ENCODE measurements around the gene RNGTT.

RNGTT gene

DNA sequence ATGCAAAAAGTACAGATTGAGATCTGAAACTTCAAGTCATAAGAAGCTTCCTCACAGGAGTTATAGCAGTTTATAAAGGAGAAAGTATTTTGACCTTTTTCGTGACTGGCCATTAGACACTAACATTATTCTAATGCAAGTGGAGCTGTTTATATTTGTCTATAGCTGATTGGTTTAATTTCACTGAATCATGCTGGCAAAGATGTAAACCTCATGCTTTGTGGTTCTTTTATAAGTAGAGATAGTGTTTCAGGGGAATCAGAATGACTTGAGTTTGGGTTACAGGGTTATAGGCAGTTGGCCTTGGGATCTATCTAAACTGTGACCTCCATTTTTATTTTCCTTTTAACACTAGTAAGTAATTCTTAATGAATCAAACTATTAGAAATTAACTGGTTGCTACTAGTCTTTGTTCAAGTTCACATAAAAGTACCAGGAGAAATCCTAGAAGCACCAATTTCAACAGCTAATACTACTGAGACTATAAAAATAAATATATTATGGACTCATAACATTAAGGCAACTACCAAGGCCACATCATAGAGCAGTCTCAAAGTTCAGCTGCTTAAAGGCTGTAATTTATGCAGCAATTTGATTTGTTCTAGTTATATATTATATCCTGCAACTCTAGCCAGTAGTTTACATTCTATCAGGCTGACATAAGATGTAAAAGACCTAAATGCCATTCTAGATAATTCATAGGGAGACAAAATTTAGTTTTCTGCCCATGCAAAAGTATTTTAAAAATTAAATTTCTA is 94.0 kb downstream of the RNGTT start:
- no peaks in the 10 kb centered on the region for H3K9me3 ChIP-seq (ENCODE audit: control insufficient read depth in 1 of 2, low read length in 2 of 2)
- no peaks in the 10 kb centered on the region for H3K27me3 ChIP-seq (ENCODE audit: control insufficient read depth in 1 of 2, insufficient read depth in 2 of 2, low read length in 2 of 2)
- H3K27ac ChIP-seq (ENCODE audit: low read depth, low read length), result no peak overlapping the region

DNA sequence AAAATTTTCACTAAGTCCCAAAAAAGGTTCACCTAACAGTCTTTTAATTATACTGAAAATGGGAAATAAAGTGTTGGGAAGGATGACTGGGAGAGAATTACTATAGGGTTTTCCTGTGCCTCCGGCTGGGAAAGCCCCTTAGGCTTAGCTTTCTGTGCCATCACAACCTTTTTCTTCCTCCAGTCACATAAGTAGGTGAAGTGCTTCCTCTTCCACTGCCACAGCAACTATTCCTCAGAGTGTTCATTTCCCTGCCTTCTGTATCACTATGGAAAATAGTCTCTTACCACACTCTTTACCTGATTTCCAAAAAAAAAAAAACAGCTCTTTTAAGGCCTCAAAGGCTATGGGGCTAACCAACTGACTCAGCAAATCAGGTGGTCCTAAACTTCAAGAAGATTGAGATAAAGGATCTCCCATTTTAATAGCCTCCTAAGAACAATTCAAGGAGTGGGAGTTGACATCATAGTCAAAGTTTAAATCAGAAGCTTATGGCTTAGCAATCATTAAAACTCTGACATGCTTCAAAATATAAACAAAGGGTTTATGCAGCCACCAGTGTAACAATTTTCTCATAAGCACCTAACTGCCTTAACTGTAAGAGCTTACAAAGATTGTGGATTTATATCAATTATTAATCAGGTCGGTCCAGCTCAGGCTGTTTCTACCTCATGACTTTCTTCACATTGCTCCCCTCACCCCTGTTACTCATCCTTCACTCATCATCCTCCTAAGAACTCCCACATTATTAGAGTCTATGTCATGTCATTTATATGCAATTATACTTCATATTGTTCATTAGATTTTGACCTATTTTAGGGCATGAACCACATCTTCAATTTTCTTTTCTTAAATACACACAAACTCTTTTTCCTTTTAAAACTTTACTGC is 95.3 kb downstream of the RNGTT start:
- Histone ChIP-seq H3K36me3 (ENCODE audit: control insufficient read depth in 1 of 2, insufficient read depth in 2 of 2, low read length in 2 of 2) (no peaks in the 10 kb centered on the region), H3K4me3 (ENCODE audit: low read depth in 1 of 2, low read length in 2 of 2) (no peak overlapping the region), H3K27ac (ENCODE audit: low read depth, low read length) (no peak overlapping the region)

More for the DNA sequence above, 94.0 kb downstream of the RNGTT start:
- H3K4me3 ChIP-seq (ENCODE audit: low read depth in 1 of 2, low read length in 2 of 2), result no peak overlapping the region
- peaks cover 8 to 41% of the 10 kb centered on the region in 2 donors for H3K4me1 ChIP-seq (ENCODE audit: control insufficient read depth in 1 of 2, insufficient read depth in 2 of 2, low read length in 2 of 2)
- H3K36me3 ChIP-seq (ENCODE audit: control insufficient read depth in 1 of 2, insufficient read depth in 2 of 2, low read length in 2 of 2), result no peaks in the 10 kb centered on the region
- no peak overlapping the region for H3K9ac ChIP-seq (ENCODE audit: low read depth in 1 of 2, low read length in 2 of 2)

DNA sequence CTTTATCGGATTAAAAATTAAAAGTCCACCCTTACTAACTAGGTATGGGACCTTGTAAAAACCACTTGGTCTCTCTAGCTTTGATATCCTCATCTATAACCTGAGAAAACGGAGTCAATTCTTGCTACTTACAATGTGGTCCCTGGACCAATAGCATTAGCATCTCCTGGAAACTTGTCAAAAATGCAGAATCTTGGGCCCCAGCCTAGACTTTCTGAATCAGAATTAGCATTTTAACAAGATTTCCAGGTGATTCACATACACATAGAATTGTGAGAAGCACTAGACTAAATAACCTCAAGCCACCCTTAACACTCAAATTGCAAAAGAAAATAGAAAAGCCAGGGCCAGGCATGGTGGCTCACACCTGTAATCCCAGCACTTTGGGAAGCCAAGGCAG is 96.6 kb downstream of the RNGTT start:
- H3K4me1 ChIP-seq (ENCODE audit: control insufficient read depth in 1 of 2, insufficient read depth in 2 of 2, low read length in 2 of 2), result peaks cover 8 to 29% of the 10 kb centered on the region in 2 donors
- H3K4me3 ChIP-seq (ENCODE audit: low read depth in 1 of 2, low read length in 2 of 2), result no peak overlapping the region
- peaks cover 0 to 4% of the 10 kb centered on the region in 2 donors for H3K36me3 ChIP-seq (ENCODE audit: control insufficient read depth in 1 of 2, insufficient read depth in 2 of 2, low read length in 2 of 2)
- no peaks in the 10 kb centered on the region for H3K27me3 ChIP-seq (ENCODE audit: control insufficient read depth in 1 of 2, insufficient read depth in 2 of 2, low read length in 2 of 2)
- no peak overlapping the region for H3K9ac ChIP-seq (ENCODE audit: low read depth in 1 of 2, low read length in 2 of 2)
- H3K27ac ChIP-seq (ENCODE audit: low read depth, low read length), result no peak overlapping the region
- H3K9me3 ChIP-seq (ENCODE audit: control insufficient read depth in 1 of 2, low read length in 2 of 2), result no peaks in the 10 kb centered on the region

More for the DNA sequence above, 95.3 kb downstream of the RNGTT start:
- H3K9me3 ChIP-seq (ENCODE audit: control insufficient read depth in 1 of 2, low read length in 2 of 2), result no peaks in the 10 kb centered on the region
- H3K27me3 ChIP-seq (ENCODE audit: control insufficient read depth in 1 of 2, insufficient read depth in 2 of 2, low read length in 2 of 2), result no peaks in the 10 kb centered on the region
- H3K4me1 ChIP-seq (ENCODE audit: control insufficient read depth in 1 of 2, insufficient read depth in 2 of 2, low read length in 2 of 2), result peaks cover 8 to 36% of the 10 kb centered on the region in 2 donors
- H3K9ac ChIP-seq (ENCODE audit: low read depth in 1 of 2, low read length in 2 of 2), result no peak overlapping the region

DNA sequence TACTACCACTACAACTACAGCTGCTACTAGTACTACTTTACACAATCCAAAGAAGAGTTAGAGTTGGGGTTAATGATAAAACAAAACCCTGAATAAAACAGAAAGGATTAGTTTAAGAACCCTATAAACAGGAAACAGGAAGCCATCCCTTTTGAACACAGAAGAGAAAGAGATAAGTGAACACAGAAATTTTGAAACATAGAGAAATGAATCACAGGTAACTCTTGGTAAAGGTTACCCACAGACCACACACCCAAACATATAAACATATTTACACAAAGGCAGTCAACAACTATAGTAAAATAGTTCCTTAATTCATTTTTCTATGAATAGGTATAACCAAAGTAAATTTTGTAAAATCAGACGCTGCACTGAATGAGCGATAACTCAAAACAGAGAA is 98.1 kb downstream of the RNGTT start:
- no peak overlapping the region for H3K4me3 ChIP-seq (ENCODE audit: low read depth in 1 of 2, low read length in 2 of 2)
- peaks cover 7 to 18% of the 10 kb centered on the region in 2 donors for H3K4me1 ChIP-seq (ENCODE audit: control insufficient read depth in 1 of 2, insufficient read depth in 2 of 2, low read length in 2 of 2)
- H3K36me3 ChIP-seq (ENCODE audit: control insufficient read depth in 1 of 2, insufficient read depth in 2 of 2, low read length in 2 of 2), result peaks cover 0 to 4% of the 10 kb centered on the region in 2 donors
- no peak overlapping the region for H3K27ac ChIP-seq (ENCODE audit: low read depth, low read length)
- no peaks in the 10 kb centered on the region for H3K9me3 ChIP-seq (ENCODE audit: control insufficient read depth in 1 of 2, low read length in 2 of 2)
- no peak overlapping the region for H3K9ac ChIP-seq (ENCODE audit: low read depth in 1 of 2, low read length in 2 of 2)
- no peaks in the 10 kb centered on the region for H3K27me3 ChIP-seq (ENCODE audit: control insufficient read depth in 1 of 2, insufficient read depth in 2 of 2, low read length in 2 of 2)

DNA sequence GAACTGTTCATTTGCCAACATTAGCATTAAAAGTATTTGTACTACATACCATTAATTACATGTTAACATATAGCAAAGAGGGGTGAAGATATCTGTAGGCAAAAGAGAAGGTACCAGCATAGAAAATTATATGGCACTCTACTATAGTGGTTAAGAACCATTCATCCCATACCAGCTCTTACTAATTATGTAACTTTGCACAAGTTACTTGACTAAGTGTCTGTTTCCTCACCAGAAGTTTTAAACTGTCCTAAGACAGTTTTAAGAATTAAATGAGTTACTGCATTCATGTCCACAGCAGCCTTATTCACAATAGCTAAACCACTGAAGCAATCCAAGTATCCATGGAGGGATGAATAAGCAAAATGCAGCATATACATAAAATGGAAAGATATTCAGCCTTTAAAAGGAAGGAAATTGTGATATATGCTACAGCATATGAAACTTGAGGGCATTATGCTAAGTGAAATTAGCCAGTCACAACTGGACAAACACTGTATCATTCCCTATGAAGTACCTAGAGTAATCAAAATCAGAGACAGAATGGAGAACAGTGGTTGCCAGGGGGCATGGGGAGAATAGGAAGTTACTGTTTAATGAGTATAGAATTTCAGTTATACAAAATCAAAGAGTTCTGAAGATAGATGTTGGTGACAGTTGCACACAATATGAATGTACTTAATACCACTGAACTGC is 98.9 kb downstream of the RNGTT start:
- no peak overlapping the region for H3K9ac ChIP-seq (ENCODE audit: low read depth in 1 of 2, low read length in 2 of 2)
- no peaks in the 10 kb centered on the region for H3K27me3 ChIP-seq (ENCODE audit: control insufficient read depth in 1 of 2, insufficient read depth in 2 of 2, low read length in 2 of 2)

DNA sequence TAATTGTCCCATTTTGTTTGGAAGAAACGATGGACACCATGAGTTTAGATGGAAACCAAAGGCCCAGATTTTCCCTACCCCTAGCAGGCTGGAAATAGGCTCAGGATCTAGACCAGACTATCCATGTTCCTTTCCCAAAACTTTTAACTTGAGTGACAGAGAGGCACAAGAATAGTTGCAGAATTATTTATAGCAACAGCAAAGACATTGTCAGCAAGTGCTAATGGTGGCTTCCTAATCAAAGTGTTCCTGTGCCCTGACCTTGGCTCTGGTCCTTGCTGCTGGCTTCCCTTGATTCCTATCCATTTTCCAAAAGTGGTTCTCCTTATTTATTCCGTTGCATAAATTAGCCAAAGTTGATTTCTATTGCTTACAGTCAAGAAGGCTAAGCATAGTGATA is 103.1 kb downstream of the RNGTT start:
- H3K36me3 ChIP-seq (ENCODE audit: control insufficient read depth in 1 of 2, insufficient read depth in 2 of 2, low read length in 2 of 2), result peaks cover 0 to 4% of the 10 kb centered on the region in 2 donors
- H3K4me3 ChIP-seq (ENCODE audit: low read depth in 1 of 2, low read length in 2 of 2), result no peak overlapping the region
- no peak overlapping the region for H3K9ac ChIP-seq (ENCODE audit: low read depth in 1 of 2, low read length in 2 of 2)
- no peak overlapping the region for H3K27ac ChIP-seq (ENCODE audit: low read depth, low read length)
- H3K4me1 ChIP-seq (ENCODE audit: control insufficient read depth in 1 of 2, insufficient read depth in 2 of 2, low read length in 2 of 2), result no peaks in the 10 kb centered on the region
- no peaks in the 10 kb centered on the region for H3K27me3 ChIP-seq (ENCODE audit: control insufficient read depth in 1 of 2, insufficient read depth in 2 of 2, low read length in 2 of 2)
- no peaks in the 10 kb centered on the region for H3K9me3 ChIP-seq (ENCODE audit: control insufficient read depth in 1 of 2, low read length in 2 of 2)

More for the DNA sequence above, 98.9 kb downstream of the RNGTT start:
- Histone ChIP-seq H3K4me1 (ENCODE audit: control insufficient read depth in 1 of 2, insufficient read depth in 2 of 2, low read length in 2 of 2) (peaks cover 3 to 16% of the 10 kb centered on the region in 2 donors), H3K9me3 (ENCODE audit: control insufficient read depth in 1 of 2, low read length in 2 of 2) (no peaks in the 10 kb centered on the region), H3K27ac (ENCODE audit: low read depth, low read length) (no peak overlapping the region), H3K36me3 (ENCODE audit: control insufficient read depth in 1 of 2, insufficient read depth in 2 of 2, low read length in 2 of 2) (peaks cover 0 to 4% of the 10 kb centered on the region in 2 donors), H3K4me3 (ENCODE audit: low read depth in 1 of 2, low read length in 2 of 2) (no peak overlapping the region)

DNA sequence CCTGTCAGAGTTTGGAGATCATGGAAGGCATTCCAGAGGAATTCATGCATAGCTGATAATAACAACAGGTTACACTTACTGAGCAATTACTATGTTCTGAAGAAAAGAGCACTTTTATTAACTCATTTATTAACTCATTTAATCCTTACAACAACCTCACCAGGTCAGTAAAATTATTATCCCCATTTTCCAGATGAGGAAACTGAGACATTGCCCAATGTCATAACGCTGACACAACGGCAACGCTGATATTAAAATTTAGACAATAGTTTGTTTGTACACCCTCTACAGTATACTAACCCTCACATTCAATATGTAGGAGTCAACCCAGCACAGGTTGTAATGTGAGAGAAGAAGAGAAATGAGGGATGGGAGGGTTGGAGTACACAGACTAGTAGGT is 105.0 kb downstream of the RNGTT start:
- Histone ChIP-seq H3K27me3 (ENCODE audit: control insufficient read depth in 1 of 2, insufficient read depth in 2 of 2, low read length in 2 of 2) (no peaks in the 10 kb centered on the region), H3K4me3 (ENCODE audit: low read depth in 1 of 2, low read length in 2 of 2) (no peak overlapping the region), H3K9me3 (ENCODE audit: control insufficient read depth in 1 of 2, low read length in 2 of 2) (no peaks in the 10 kb centered on the region), H3K36me3 (ENCODE audit: control insufficient read depth in 1 of 2, insufficient read depth in 2 of 2, low read length in 2 of 2) (peaks cover 0 to 4% of the 10 kb centered on the region in 2 donors), H3K27ac (ENCODE audit: low read depth, low read length) (no peak overlapping the region), H3K9ac (ENCODE audit: low read depth in 1 of 2, low read length in 2 of 2) (no peak overlapping the region), H3K4me1 (ENCODE audit: control insufficient read depth in 1 of 2, insufficient read depth in 2 of 2, low read length in 2 of 2) (no peaks in the 10 kb centered on the region)

DNA sequence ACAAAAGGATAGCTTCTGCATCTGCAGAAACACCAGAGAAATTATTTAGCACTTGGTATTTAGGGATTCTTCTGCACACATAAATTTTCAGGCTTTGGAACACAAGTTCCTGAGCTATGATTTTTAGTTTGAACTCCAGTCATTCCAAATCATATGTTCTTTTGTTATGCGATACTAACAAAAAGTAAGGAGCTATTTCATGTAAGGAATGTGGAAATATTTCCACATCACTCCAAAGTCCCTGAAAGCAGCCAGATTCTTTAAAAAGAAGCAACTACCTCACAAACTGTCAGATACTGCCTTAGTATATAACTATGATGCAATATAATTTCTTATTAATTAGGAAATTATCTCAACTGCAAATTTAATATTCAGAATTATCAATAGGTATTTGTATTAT is 106.9 kb downstream of the RNGTT start:
- no peaks in the 10 kb centered on the region for H3K27me3 ChIP-seq (ENCODE audit: control insufficient read depth in 1 of 2, insufficient read depth in 2 of 2, low read length in 2 of 2)
- H3K36me3 ChIP-seq (ENCODE audit: control insufficient read depth in 1 of 2, insufficient read depth in 2 of 2, low read length in 2 of 2), result no peaks in the 10 kb centered on the region
- H3K4me1 ChIP-seq (ENCODE audit: control insufficient read depth in 1 of 2, insufficient read depth in 2 of 2, low read length in 2 of 2), result no peaks in the 10 kb centered on the region
- no peaks in the 10 kb centered on the region for H3K9me3 ChIP-seq (ENCODE audit: control insufficient read depth in 1 of 2, low read length in 2 of 2)
- no peak overlapping the region for H3K9ac ChIP-seq (ENCODE audit: low read depth in 1 of 2, low read length in 2 of 2)
- H3K27ac ChIP-seq (ENCODE audit: low read depth, low read length), result no peak overlapping the region
- no peak overlapping the region for H3K4me3 ChIP-seq (ENCODE audit: low read depth in 1 of 2, low read length in 2 of 2)

DNA sequence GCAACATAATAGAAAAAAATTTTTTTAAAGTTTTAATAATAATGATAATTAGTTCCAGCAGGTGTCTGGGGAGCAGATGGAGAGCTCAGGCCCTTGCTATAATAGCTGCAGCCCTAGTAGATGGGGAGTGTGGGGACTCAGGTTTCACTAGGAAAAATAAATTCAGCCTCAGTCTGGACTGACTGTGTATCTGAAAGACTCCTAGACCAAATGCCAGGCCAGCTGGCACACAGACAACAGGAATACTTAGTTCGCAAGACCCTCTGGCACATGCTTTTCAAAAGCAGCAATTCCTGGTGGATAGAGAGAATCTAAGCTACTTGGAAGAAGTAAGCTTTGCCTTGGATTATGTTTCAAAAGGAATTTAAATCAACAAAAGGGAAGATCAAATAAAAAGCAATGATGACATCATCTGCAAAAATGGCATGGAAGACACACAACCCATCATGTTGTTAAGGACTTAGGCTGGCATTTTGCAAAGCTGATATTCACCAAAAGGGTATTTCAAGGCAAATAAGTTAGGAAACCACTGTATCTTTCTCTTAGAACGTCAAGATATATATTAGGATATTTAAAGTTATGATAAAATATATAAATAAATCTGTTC is 107.8 kb downstream of the RNGTT start:
- Histone ChIP-seq H3K36me3 (ENCODE audit: control insufficient read depth in 1 of 2, insufficient read depth in 2 of 2, low read length in 2 of 2) (no peaks in the 10 kb centered on the region), H3K27me3 (ENCODE audit: control insufficient read depth in 1 of 2, insufficient read depth in 2 of 2, low read length in 2 of 2) (no peaks in the 10 kb centered on the region), H3K9ac (ENCODE audit: low read depth in 1 of 2, low read length in 2 of 2) (no peak overlapping the region), H3K9me3 (ENCODE audit: control insufficient read depth in 1 of 2, low read length in 2 of 2) (no peaks in the 10 kb centered on the region), H3K27ac (ENCODE audit: low read depth, low read length) (no peak overlapping the region), H3K4me1 (ENCODE audit: control insufficient read depth in 1 of 2, insufficient read depth in 2 of 2, low read length in 2 of 2) (no peaks in the 10 kb centered on the region), H3K4me3 (ENCODE audit: low read depth in 1 of 2, low read length in 2 of 2) (no peak overlapping the region)

All from duodenal mucosa (tissue), 2 donors.